ENCODE data around the gene EML1. TPM values are rescaled to one million over a fixed set of nuclear protein-coding genes. Genes with fewer than 3 reads are reported as not detected.

Gene EML1
- under 0.01 TPM for total RNA-seq

DNA sequence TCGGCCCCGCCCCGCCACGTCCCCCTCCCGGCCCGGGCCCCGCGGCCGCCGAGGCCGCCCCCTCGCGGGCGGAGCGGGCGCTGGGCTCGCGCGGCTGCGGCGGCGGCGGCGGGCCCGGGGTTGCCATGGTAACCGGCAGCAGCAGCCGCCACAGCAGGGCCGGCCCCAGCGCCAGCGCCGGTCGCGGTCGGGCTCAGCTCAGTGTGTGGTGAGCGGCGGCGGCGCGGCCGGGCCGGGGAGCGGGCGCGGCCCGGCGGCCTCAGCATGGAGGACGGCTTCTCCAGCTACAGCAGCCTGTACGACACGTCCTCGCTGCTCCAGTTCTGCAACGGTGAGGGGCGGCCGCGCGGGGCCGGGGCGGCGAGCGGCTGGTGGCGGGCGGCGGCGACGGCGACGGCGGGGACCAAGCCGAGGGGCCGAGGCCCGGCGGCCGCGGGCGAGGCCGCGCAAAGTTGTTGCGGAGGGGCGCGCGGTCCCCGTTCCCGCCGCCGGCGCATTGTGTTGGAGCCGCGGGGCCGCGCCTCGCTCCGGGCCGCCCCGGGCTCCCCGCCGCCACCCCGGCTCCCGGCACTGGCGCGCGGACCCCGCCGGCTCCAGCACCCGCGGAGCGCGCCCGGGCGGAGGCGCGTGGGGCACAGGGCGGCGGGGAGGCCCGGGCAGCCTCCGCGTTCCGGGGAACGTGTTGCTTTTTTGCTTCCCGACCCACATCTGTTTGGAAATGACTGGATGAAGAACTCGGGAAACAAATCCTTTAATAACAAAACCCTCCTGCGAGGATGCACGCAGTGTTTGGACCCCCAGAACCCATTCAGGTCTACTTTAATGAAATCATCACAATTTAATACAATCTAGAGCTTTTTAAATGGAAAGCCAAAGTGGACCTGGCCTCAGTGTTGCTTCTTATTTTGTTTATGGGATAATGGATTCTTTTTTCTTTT lies at the start of gene EML1:
TSS of gene EML1 (plus strand) at position 201 of the 938 bp plus-strand sequence. CDS start at position 265, 64 bp downstream.
- H3K27me3 ChIP-seq (ENCODE audit: insufficient read depth, low read length), result peaks cover 70% of the 10 kb centered on the region
- H3K4me3 ChIP-seq (ENCODE audit: low read length), result no peak within 1 kb of the TSS
- peaks cover 3% of the 10 kb centered on the region for H3K4me1 ChIP-seq (ENCODE audit: insufficient read depth, low read length)
- H3K9me3 ChIP-seq (ENCODE audit: low read depth, low read length), result no peaks in the 10 kb centered on the region

GRCh38 chr14:99744199-99744872 lies 48.9 kb upstream of the EML1 start:
- no peak overlapping the region for H3K4me3 ChIP-seq (ENCODE audit: low read length)
- no peaks in the 10 kb centered on the region for H3K9me3 ChIP-seq (ENCODE audit: low read depth, low read length)
- no peaks in the 10 kb centered on the region for H3K27me3 ChIP-seq (ENCODE audit: insufficient read depth, low read length)
- H3K4me1 ChIP-seq (ENCODE audit: insufficient read depth, low read length), result no peaks in the 10 kb centered on the region

DNA sequence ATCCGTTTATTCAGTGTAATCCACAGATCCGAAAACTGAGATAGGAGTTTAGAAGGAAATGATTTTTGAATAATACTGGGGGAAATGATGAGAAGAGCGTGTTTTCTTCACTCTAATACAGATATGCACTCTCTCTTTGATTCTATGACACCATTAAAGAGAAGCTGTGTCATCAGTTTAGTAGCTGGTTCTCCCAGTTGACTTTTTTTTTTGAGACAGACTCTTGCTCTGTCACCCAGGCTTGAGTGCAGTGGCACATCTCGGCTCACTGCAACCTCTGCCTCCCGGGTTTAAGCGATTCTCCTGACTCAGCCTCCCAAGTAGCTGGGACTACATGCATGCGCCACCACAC lies 48.4 kb upstream of the EML1 start:
- Histone ChIP-seq H3K9me3 (ENCODE audit: low read depth, low read length) (no peaks in the 10 kb centered on the region), H3K4me3 (ENCODE audit: low read length) (no peak overlapping the region), H3K27me3 (ENCODE audit: insufficient read depth, low read length) (no peaks in the 10 kb centered on the region), H3K4me1 (ENCODE audit: insufficient read depth, low read length) (no peaks in the 10 kb centered on the region)

- H3K27me3 ChIP-seq (ENCODE audit: insufficient read depth, low read length), result no peaks in the 10 kb centered on the region
- H3K4me1 ChIP-seq (ENCODE audit: insufficient read depth, low read length), result no peaks in the 10 kb centered on the region
- no peaks in the 10 kb centered on the region for H3K9me3 ChIP-seq (ENCODE audit: low read depth, low read length)
- H3K4me3 ChIP-seq (ENCODE audit: low read length), result no peak overlapping the region
These were observed 47.8 kb upstream of the EML1 start for GRCh38 chr14:99745307-99745951.

GRCh38 chr14:99747167-99747566 lies 46.0 kb upstream of the EML1 start:
- no peaks in the 10 kb centered on the region for H3K4me1 ChIP-seq (ENCODE audit: insufficient read depth, low read length)
- no peaks in the 10 kb centered on the region for H3K9me3 ChIP-seq (ENCODE audit: low read depth, low read length)
- H3K4me3 ChIP-seq (ENCODE audit: low read length), result no peak overlapping the region
- peaks cover 6% of the 10 kb centered on the region for H3K27me3 ChIP-seq (ENCODE audit: insufficient read depth, low read length)

GRCh38 chr14:99747582-99748330 lies 45.5 kb upstream of the EML1 start:
- Histone ChIP-seq H3K4me1 (ENCODE audit: insufficient read depth, low read length) (no peaks in the 10 kb centered on the region), H3K4me3 (ENCODE audit: low read length) (no peak overlapping the region), H3K9me3 (ENCODE audit: low read depth, low read length) (no peaks in the 10 kb centered on the region), H3K27me3 (ENCODE audit: insufficient read depth, low read length) (peaks cover 9% of the 10 kb centered on the region)

DNA sequence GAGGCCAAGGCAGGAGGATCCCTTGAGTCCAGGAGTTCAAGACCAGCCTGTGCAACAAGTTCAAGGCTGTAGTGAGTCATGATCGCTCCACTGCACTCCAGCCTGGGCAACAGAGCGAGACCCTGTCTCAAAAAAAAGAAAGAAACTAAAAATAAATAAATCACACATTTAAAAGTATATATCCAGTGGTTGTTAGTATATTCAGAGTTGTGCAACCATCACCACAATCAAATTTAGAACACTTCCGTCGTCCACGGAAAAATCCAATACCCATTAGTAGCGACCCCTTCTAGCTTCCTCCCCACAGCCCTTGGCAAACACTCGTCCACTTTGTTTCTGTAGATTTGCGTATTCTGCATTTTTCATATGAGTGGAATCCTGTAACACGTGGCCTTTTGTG lies 44.7 kb upstream of the EML1 start:
- no peak overlapping the region for H3K4me3 ChIP-seq (ENCODE audit: low read length)
- H3K4me1 ChIP-seq (ENCODE audit: insufficient read depth, low read length), result no peaks in the 10 kb centered on the region
- no peaks in the 10 kb centered on the region for H3K9me3 ChIP-seq (ENCODE audit: low read depth, low read length)
- peaks cover 13% of the 10 kb centered on the region for H3K27me3 ChIP-seq (ENCODE audit: insufficient read depth, low read length)

GRCh38 chr14:99749142-99749541 lies 44.1 kb upstream of the EML1 start:
- Histone ChIP-seq H3K9me3 (ENCODE audit: low read depth, low read length) (no peaks in the 10 kb centered on the region), H3K4me3 (ENCODE audit: low read length) (no peak overlapping the region), H3K4me1 (ENCODE audit: insufficient read depth, low read length) (no peaks in the 10 kb centered on the region), H3K27me3 (ENCODE audit: insufficient read depth, low read length) (peaks cover 15% of the 10 kb centered on the region)

DNA sequence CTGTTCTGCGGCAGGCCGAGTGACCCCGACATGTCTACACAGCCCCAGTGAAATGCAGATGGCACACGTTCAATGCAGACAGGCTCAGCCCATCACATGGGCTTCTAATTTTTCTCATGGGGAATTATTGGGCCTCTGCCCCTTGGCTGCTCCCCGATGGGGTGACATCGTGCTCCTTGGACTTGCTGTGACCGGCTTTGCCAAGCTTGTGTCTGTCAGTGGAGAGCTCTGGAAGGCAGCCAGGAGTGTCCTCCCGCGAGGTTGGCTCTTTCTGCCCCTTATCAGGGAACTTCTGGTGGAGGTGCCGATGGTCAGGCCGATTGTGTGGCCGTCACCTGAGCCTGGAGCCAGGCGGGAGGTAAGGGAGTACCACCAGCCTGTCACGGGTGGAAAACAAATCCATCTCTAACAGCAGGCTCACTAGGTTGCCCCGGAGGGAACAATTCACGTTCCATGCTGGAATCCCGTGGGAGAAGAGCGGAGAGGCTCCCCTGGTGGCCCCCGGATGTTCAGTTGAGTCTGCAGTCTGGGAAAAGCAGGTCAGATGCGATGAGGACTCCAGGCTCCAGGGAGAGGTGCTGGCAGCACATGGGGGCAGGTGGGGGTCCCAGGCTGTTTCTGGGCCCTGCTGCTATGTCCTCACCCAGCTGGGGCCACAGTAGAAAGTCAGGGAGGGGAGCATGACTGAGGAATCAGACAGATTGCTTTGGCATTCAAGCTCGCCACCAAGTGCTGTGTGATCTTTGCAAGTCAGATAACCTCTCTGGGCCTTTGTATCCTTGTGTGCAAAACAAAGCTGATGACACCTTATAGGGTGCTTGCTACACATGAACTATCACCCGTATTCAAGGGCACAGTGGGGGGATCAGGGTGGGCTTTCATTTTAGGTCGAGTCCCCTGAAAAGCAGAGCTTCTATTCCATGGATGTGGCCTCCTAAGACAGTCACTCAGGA lies 43.2 kb upstream of the EML1 start:
- H3K9me3 ChIP-seq (ENCODE audit: low read depth, low read length), result no peaks in the 10 kb centered on the region
- H3K27me3 ChIP-seq (ENCODE audit: insufficient read depth, low read length), result peaks cover 15% of the 10 kb centered on the region
- no peak overlapping the region for H3K4me3 ChIP-seq (ENCODE audit: low read length)
- no peaks in the 10 kb centered on the region for H3K4me1 ChIP-seq (ENCODE audit: insufficient read depth, low read length)

DNA sequence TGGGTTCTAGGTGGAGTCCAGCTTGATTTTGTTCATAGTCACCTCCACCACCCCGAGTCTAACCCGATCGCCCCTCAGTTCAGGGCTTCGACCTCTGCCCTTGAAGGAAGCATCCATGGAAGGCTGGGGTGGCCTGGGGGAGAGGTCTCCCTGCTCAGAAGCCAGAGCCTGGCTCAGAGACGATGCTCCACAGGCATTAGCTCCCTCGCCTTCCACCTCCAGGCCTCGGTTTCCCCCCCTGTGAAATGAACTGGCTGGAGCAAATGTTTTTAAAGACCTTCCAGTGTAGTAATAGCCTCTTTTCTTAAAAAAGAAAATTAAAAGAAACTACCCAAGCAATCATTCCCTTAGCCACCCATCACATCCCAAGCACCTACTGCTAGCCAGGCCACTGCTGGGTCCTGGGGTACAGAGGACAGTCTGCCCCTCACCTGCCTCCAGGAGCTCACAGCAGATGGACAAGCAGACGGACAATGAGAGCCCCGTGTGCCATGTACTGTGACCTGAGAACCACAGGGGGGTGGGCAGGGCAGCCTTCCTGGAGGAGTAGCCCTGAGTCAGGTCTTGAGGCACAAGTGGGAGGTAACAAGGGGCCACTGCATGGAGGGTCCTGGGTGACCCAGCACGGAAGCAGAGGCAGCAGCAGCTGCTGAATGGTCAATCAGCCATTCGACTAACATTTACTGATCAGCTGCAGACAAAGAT lies 42.3 kb upstream of the EML1 start:
- H3K9me3 ChIP-seq (ENCODE audit: low read depth, low read length), result no peaks in the 10 kb centered on the region
- no peaks in the 10 kb centered on the region for H3K4me1 ChIP-seq (ENCODE audit: insufficient read depth, low read length)
- H3K4me3 ChIP-seq (ENCODE audit: low read length), result no peak overlapping the region
- H3K27me3 ChIP-seq (ENCODE audit: insufficient read depth, low read length), result peaks cover 15% of the 10 kb centered on the region

DNA sequence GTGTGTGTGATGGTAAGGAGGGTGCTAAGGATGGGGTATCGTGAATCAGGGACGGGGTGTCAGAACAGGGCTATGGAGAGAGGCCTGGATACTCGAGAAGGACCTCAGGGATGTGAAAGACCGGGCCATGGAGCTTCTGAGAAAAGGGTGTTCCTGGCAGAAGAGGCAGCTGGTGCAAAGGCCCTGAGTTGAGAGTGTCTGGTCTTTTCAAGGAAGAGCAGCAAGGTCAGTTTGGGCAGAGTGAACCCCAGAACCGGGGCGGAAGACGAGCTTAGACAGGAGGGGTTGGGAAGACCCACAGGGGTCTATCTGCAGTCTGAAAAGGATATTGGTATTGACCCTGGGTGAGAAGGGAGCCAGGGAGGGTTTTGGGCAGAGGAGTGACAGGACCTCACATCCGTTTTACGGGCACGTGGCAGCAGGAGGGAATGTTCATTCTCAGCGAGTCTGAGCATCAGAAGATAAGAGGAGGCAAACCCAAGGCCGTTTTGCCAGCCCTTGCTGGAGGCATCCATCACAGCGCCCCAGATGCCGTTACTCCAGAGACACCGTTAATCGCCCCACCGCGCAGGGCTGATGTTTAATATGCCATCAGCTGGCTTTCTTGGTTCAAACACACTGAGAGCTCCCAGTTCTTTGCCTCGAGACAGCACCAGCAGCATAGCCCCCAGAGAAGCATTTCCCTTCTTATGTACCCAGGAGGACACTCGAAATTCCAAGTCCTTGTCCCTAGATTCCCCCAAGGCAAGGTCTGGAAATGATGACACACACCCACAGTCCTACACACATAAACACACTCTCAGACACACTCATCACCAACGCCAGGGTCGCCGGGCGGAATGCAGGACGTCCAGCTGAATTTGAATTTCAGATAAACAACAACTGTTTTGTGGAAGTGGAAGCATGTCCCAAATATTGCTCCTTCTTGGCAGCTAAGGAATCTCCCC lies 41.4 kb upstream of the EML1 start:
- Histone ChIP-seq H3K4me3 (ENCODE audit: low read length) (no peak overlapping the region), H3K4me1 (ENCODE audit: insufficient read depth, low read length) (no peaks in the 10 kb centered on the region), H3K9me3 (ENCODE audit: low read depth, low read length) (no peaks in the 10 kb centered on the region), H3K27me3 (ENCODE audit: insufficient read depth, low read length) (peaks cover 15% of the 10 kb centered on the region)

DNA sequence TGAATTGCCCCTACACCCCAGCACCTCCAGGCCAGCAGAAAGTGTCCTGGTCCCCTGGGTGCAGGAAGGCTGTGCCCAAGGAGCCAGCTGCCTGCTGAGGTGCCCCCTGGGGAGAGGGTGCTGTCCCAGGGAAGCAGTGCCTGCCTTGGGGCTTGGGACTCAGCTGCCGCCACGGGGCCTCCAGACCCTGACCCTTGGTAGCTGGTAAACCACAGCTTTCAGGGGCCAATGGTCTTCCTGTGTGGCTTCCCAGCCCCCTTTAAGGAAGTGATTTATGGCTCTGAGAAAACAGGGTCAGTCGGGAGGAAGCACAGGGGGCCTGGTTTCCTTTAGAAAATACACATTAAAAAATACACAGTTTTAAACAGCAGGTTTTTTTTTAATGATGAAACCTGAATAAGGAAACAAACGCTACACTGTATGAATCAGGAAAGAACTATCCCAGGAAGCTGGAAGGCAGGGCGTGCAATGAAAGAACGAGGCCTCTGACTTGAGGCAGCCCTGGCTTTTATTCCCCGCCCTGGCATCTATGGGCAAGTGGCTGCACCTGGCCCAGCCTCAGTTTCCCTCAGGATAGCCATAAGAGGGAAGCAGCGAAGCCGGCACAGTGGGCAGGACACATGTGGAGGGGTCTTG lies 40.6 kb upstream of the EML1 start:
- no peak overlapping the region for H3K4me3 ChIP-seq (ENCODE audit: low read length)
- H3K27me3 ChIP-seq (ENCODE audit: insufficient read depth, low read length), result peaks cover 15% of the 10 kb centered on the region
- no peaks in the 10 kb centered on the region for H3K9me3 ChIP-seq (ENCODE audit: low read depth, low read length)
- H3K4me1 ChIP-seq (ENCODE audit: insufficient read depth, low read length), result no peaks in the 10 kb centered on the region

Measured in mononuclear cell (primary cell).